Psoas muscle (tissue), 8 donors: ENCODE results near the gene ARHGEF3. TPM values are rescaled to one million over a fixed set of nuclear protein-coding genes. Genes with fewer than 3 reads are reported as not detected.

Experiments
- ATAC-seq, 4 donors: fragments of 200-7000 bp; cut with Tn5 transposase; one replicate each; pipeline ENCODE4 v1.9.1; 2020; ENCODE audit warnings: moderate library complexity in 3 of 4, mild to moderate bottlenecking in 2 of 4
- DNase-seq, 2 donors: peaks; one replicate each; pipeline ENCODE4 v3.0.0-alpha.2; 2020
- H3K27ac ChIP-seq: fragments of 200-600 bp; one replicate; pipeline ENCODE4 v1.8.0; 2022
- H3K27me3 ChIP-seq, 3 donors: fragments of 200-600 bp in 1 of 3; one replicate each; pipeline versions ENCODE4 v1.6.1 to v1.8.0; 2013 to 2022; ENCODE audit warnings: low read length in 2 of 3, mild to moderate bottlenecking in 2 of 3, moderate library complexity in 1 of 3; ENCODE audit not compliant: insufficient read depth in 3 of 3
- H3K36me3 ChIP-seq, 2 donors: fragments of 200-600 bp in 1 of 2; one replicate each; pipeline versions ENCODE4 v1.6.1 to v1.8.0; 2013 to 2022; ENCODE audit warnings: low read depth in 1 of 2, mild to moderate bottlenecking in 1 of 2, moderate library complexity in 1 of 2; ENCODE audit not compliant: insufficient read depth in 1 of 2
- H3K4me1 ChIP-seq: fragments of 200-600 bp; one replicate; pipeline ENCODE4 v1.8.0; 2022
- H3K4me3 ChIP-seq: fragments of 200-600 bp; one replicate; pipeline ENCODE4 v1.8.0; 2022; ENCODE audit warnings: mild to moderate bottlenecking
- H3K9me3 ChIP-seq: fragments of 200-600 bp; one replicate; pipeline ENCODE4 v1.8.0; 2022
- CTCF ChIP-seq: fragments of 200-600 bp; IDR thresholded peaks from one replicate; pipeline ENCODE4 v1.8.0; 2022; ENCODE audit warnings: antibody characterized with exemption
- WGBS, 3 donors: extraction: QIAGEN DNeasy Blood & Tissue Kit; methylation state at CpG; one replicate each; pipeline versions ENCODE4 v1.1.6 to v1.1.7; 2013; 5-methylcytosine and 5-hydroxymethylcytosine counted together
- intact Hi-C, 2 donors: fragments of 100-400 bp; cut with DNase I; formaldehyde crosslinking; loops; one replicate each; pipeline versions ENCODE4 v1.11.0 to v1.14.2; 2022
- polyA plus RNA-seq, 3 donors: library from polyadenylated mRNA; stranded (reverse); fragments of 200-250 nt; gene quantifications; one replicate each; pipeline ENCODE4 v1.2.3, GENCODE V29; 2013
- total RNA-seq, 4 donors: library from RNA; stranded (reverse); fragmentation: NEBNext Ultra II Directional in 2 of 4; extraction: Animal tissue kit (Norgen Biotek cat#: 25700) in 2 of 4; gene quantifications; one replicate each; pipeline versions ENCODE4 v1.2.1 to v1.2.4, GENCODE V29; 2021 to 2023
- donor health status: healthy with polysubstance abuse.
- donor health status: DM: no; HTN: no; CAD: no; lungs with moderate emphysema.
- donor health status: Bipolar disorder and iron deficiency.
- donor health status: healthy.
- donor health status: DM: yes; HTN: yes; CAD: no.
- donor health status: DM: no; HTN: no; CAD: no.
- donor health status: DM: no; HTN: no; CAD: no.
- donor health status: DM: yes; HTN: yes; CAD: no.

Gene ARHGEF3
- total and polyA plus RNA-seq, 7 donors: 4.6 to 10.4 (median 6.3) TPM

GRCh38 chr3:56689303-56689702 is 112.4 kb downstream of the ARHGEF3 start:
- Histone ChIP-seq H3K9me3 (no peaks in the 10 kb centered on the region), H3K4me3 (no peak overlapping the region), H3K27ac (no peak overlapping the region), H3K4me1 (no peaks in the 10 kb centered on the region), H3K36me3 (no peaks in the 10 kb centered on the region), H3K27me3 (no peaks in the 10 kb centered on the region)
- TF ChIP-seq CTCF: no peak
- ATAC-seq (no peak), DNase-seq (no peak)
- 95 to 100% (median 95%) methylated on average over 1 of the region's 1 CpG for WGBS, 3 donors
- intact Hi-C loops: no loop called here

GRCh38 chr3:56688191-56688590 is 113.6 kb downstream of the ARHGEF3 start:
- no peaks in the 10 kb centered on the region for H3K9me3 ChIP-seq
- H3K4me1 ChIP-seq: peaks cover 2% of the 10 kb centered on the region
- 44 to 82% (median 63%) methylated on average over 1 of the region's 1 CpG for WGBS, 3 donors
- no peak for ATAC-seq
- no peak overlapping the region for H3K27ac ChIP-seq
- intact Hi-C loops: no loop called here
- no peak overlapping the region for H3K4me3 ChIP-seq
- DNase-seq: no peak
- H3K36me3 ChIP-seq: no peaks in the 10 kb centered on the region
- no peaks in the 10 kb centered on the region for H3K27me3 ChIP-seq
- no peak for TF ChIP-seq CTCF

GRCh38 chr3:56684029-56684428 is 117.7 kb downstream of the ARHGEF3 start:
- no peak for TF ChIP-seq CTCF
- no peak for DNase-seq
- Histone ChIP-seq H3K4me1 (peaks cover 17% of the 10 kb centered on the region), H3K27ac (no peak overlapping the region), H3K36me3 (no peaks in the 10 kb centered on the region), H3K9me3 (no peaks in the 10 kb centered on the region), H3K4me3 (no peak overlapping the region), H3K27me3 (no peaks in the 10 kb centered on the region)
- WGBS, 3 donors: 95 to 99% (median 97%) methylated on average over 13 of the region's 13 CpGs
- intact Hi-C loops: no loop called here
- ATAC-seq: no peak

- intact Hi-C loops: no loop called here
- H3K4me1 ChIP-seq: peaks cover 17% of the 10 kb centered on the region
- no peak for TF ChIP-seq CTCF
- peak; percentile 97 to 98 (median 97) for ATAC-seq
- H3K27ac ChIP-seq: peak within 1 kb of the TSS; percentile 99
- H3K36me3 ChIP-seq: no peaks in the 10 kb centered on the region
- no peaks in the 10 kb centered on the region for H3K27me3 ChIP-seq
- H3K4me3 ChIP-seq: peak within 1 kb of the TSS; percentile 97
- peak; percentile 88 to 92 for DNase-seq
- no peaks in the 10 kb centered on the region for H3K9me3 ChIP-seq
- 17 to 25% (median 21%) methylated on average over 53 to 68 of the region's 68 CpGs for WGBS, 3 donors
Measured at GRCh38 chr3:56683122-56683817, 118.5 kb downstream of the ARHGEF3 start, which contains the start of gene TASOR. TSS of gene TASOR (minus strand) at chr3:56683265. CDS start at chr3:56683006, 259 bp downstream.
